Tibial nerve (tissue), 4 donors: ENCODE data around the gene GPRC5B. TPM values are rescaled to one million over a fixed set of nuclear protein-coding genes. Genes with fewer than 3 reads are reported as not detected.

Source experiments
- DNase-seq, 2 donors: peaks; one replicate each; pipeline ENCODE4 v3.0.0-alpha.2; 2019; ENCODE audit warnings: low spot score in 2 of 2
- H3K27ac ChIP-seq, 4 donors: fragments of 200-600 bp; sonication (generic) in 3 of 4; one replicate each; pipeline ENCODE4 v1.5.1; 2017 to 2019; ENCODE audit warnings: mild to moderate bottlenecking in 1 of 4
- H3K27me3 ChIP-seq, 2 donors: fragments of 200-600 bp; sonication (generic) in 1 of 2; one replicate each; pipeline versions ENCODE4 v1.5.1 to v1.6.0; 2017 to 2019
- H3K36me3 ChIP-seq, 3 donors: fragments of 200-600 bp; sonication (generic); one replicate each; pipeline ENCODE4 v1.5.1; 2018 to 2019
- H3K4me1 ChIP-seq, 4 donors: fragments of 200-600 bp; sonication (generic) in 3 of 4; one replicate each; pipeline ENCODE4 v1.5.1; 2017 to 2019
- H3K4me3 ChIP-seq, 4 donors: fragments of 200-600 bp; sonication (generic) in 3 of 4; one replicate each; pipeline ENCODE4 v1.5.1; 2017 to 2019; ENCODE audit warnings: mild to moderate bottlenecking in 1 of 4, moderate library complexity in 1 of 4
- H3K9me3 ChIP-seq, 4 donors: fragments of 200-600 bp; sonication (generic) in 3 of 4; one replicate each; pipeline ENCODE4 v1.5.1; 2017 to 2019
- EP300 ChIP-seq, 2 donors: sonication (generic); formaldehyde crosslinking; IDR thresholded peaks; one replicate each; pipeline ENCODE4 v1.6.1; 2017; ENCODE audit warnings: antibody characterized with exemption in 2 of 2, mild to moderate bottlenecking in 1 of 2
- POLR2A ChIP-seq, 2 donors: fragments of 450-650 bp; IDR thresholded peaks; one replicate each; pipeline ENCODE4 v1.6.1; 2017; ENCODE audit warnings: antibody characterized with exemption in 2 of 2, mild to moderate bottlenecking in 2 of 2, moderate library complexity in 2 of 2
- WGBS, 2 donors: methylation state at CpG; one replicate each; pipeline ENCODE4 v1.1.5; 2018; 5-methylcytosine and 5-hydroxymethylcytosine counted together
- total RNA-seq, 4 donors: library from RNA; depleted of rRNA; stranded (reverse); fragments of >200 nt; gene quantifications; one replicate each; pipeline ENCODE4 v1.1.0, GENCODE V29; 2016
- TF ChIP-seq, protein P1 (sequence below), 5 experiments: fragments of 200-600 bp in 3 of 5; fragments of 450-650 bp in 2 of 5; sonication (generic) in 3 of 5; IDR thresholded peaks; one replicate each; pipeline ENCODE4 v1.5.1; 2016 to 2019; ENCODE audit warnings: antibody characterized with exemption in 5 of 5, mild to moderate bottlenecking in 3 of 5, moderate library complexity in 2 of 5

The GPRC5B gene
- 100 to 1,000 TPM in 2 of 4 donors, 10 to 100 TPM in 2; 68.4 to 116 (median 101) TPM for total RNA-seq

- TF ChIP-seq EP300 (IDR thresholded peaks at IDR 0.05) (no peak), POLR2A (IDR thresholded peaks at IDR 0.05) (peak in 1 of 2 donors; percentile 41)
- TF ChIP-seq, protein P1, sequence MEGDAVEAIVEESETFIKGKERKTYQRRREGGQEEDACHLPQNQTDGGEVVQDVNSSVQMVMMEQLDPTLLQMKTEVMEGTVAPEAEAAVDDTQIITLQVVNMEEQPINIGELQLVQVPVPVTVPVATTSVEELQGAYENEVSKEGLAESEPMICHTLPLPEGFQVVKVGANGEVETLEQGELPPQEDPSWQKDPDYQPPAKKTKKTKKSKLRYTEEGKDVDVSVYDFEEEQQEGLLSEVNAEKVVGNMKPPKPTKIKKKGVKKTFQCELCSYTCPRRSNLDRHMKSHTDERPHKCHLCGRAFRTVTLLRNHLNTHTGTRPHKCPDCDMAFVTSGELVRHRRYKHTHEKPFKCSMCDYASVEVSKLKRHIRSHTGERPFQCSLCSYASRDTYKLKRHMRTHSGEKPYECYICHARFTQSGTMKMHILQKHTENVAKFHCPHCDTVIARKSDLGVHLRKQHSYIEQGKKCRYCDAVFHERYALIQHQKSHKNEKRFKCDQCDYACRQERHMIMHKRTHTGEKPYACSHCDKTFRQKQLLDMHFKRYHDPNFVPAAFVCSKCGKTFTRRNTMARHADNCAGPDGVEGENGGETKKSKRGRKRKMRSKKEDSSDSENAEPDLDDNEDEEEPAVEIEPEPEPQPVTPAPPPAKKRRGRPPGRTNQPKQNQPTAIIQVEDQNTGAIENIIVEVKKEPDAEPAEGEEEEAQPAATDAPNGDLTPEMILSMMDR (IDR thresholded peaks at IDR 0.05), result peak in 2 of 5 experiments; percentile 5 to 18
- Histone ChIP-seq H3K4me3 (peak within 1 kb of the TSS; percentile 60 to 84 (median 76)), H3K9me3 (no peaks in the 10 kb centered on the region), H3K27me3 (peaks cover 0 to 18% of the 10 kb centered on the region in 2 donors), H3K4me1 (peaks cover 0 to 46% (median 18%) of the 10 kb centered on the region in 4 donors), H3K27ac (peak within 1 kb of the TSS; percentile 75 to 91 (median 80)), H3K36me3 (peaks cover 0 to under 1% (median 0%) of the 10 kb centered on the region in 3 donors)
- WGBS, 2 donors, result 0 to 2% methylated on average over 13 to 44 of the region's 85 CpGs
- DNase-seq, result peak in 1 of 2 donors; percentile 18
These were observed at the start of gene GPRC5B for GRCh38 chr16:19884611-19885450. TSS of gene GPRC5B (minus strand) at chr16:19884848. CDS start at chr16:19872845, 12,003 bp downstream.

DNA sequence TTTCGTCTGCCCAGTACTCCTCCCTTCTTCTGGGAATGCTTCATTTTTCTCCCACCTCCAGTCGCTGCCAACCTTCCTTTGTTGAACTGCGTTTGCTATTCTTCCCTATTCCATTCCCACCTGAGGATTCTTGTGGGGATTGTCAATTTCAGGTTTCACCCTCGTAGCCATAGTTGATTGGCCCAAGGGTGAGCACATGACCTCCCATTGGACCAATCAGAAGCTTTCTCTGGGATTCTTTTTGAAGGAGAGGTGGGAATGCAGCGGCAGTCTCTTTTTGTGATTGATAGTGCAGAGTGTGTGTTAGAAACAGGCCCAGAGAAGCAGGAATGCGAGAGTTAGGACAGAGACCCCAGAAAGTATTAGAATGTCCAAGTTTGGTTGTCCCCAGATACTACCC is 49.1 kb upstream of the GPRC5B start:
- Histone ChIP-seq H3K9me3 (no peaks in the 10 kb centered on the region), H3K4me1 (no peaks in the 10 kb centered on the region), H3K27ac (no peak overlapping the region), H3K4me3 (no peak overlapping the region), H3K27me3 (no peaks in the 10 kb centered on the region), H3K36me3 (no peaks in the 10 kb centered on the region)
- TF ChIP-seq, protein P1 (IDR thresholded peaks at IDR 0.05), result no peak
- TF ChIP-seq EP300 (IDR thresholded peaks at IDR 0.05) (no peak), POLR2A (IDR thresholded peaks at IDR 0.05) (no peak)
- WGBS, 2 donors, result 62 to 74% methylated on average over 6 of the region's 6 CpGs
- no peak for DNase-seq

DNA sequence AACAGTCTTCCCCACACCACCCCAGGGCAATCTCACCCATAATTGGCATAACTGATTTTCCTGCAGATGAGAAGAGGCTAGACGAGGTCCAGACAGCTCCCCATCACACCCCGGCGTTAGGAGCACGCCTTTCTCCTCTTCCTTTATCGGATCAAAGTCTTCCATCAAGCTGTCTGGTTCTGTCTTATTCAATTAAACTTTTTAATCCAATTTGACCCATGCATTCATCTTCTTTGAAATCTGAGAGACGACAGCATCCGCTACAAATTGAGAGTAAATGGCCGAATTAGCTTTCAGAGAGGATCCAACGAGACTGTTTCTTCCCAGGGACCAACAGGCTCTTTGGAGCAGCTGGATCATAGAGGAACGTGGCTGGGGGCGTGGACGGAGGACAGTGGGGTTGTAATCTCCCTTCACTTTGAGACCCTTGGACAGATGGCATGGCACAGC is 44.4 kb upstream of the GPRC5B start:
- Histone ChIP-seq H3K36me3 (no peaks in the 10 kb centered on the region), H3K4me3 (no peak overlapping the region), H3K27ac (no peak overlapping the region), H3K27me3 (no peaks in the 10 kb centered on the region), H3K4me1 (no peaks in the 10 kb centered on the region), H3K9me3 (peaks cover 0 to 10% (median 0%) of the 10 kb centered on the region in 4 donors)
- 77 to 80% methylated on average over 12 of the region's 12 CpGs for whole genome bisulfite sequencing, 2 donors
- DNase-seq, result no peak
- TF ChIP-seq, protein P1 (IDR thresholded peaks at IDR 0.05), result no peak
- no peak for TF ChIP-seq POLR2A (IDR thresholded peaks at IDR 0.05)
- TF ChIP-seq EP300 (IDR thresholded peaks at IDR 0.05), result no peak

DNA sequence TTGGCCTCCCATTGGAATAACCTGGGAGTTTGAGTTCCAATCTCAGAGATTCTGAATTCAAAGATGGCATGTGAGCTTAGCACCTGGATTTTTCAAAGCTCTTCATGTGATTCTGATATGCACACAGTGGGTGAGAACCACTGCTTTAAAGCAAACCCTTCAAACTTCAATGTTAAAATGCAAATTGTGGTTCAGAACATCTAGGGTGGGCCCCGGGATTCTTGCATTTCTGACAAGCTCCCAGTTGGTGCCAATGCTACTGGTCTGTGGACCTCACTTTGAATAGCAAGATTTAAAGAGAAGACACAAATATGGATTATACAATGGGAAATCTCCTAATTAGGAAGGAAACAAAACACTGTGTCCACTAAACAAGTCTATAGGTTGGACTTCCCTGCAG is 43.8 kb upstream of the GPRC5B start:
- DNase-seq, result no peak
- no peak overlapping the region for H3K4me3 ChIP-seq
- no peaks in the 10 kb centered on the region for H3K27me3 ChIP-seq
- no peak overlapping the region for H3K27ac ChIP-seq
- WGBS, 2 donors, result 63 to 69% methylated on average over 1 of the region's 1 CpG
- no peaks in the 10 kb centered on the region for H3K4me1 ChIP-seq
- no peaks in the 10 kb centered on the region for H3K36me3 ChIP-seq
- TF ChIP-seq, protein P1 (IDR thresholded peaks at IDR 0.05), result no peak
- TF ChIP-seq EP300 (IDR thresholded peaks at IDR 0.05), result no peak
- no peak for TF ChIP-seq POLR2A (IDR thresholded peaks at IDR 0.05)
- peaks cover 0 to 10% (median 0%) of the 10 kb centered on the region in 4 donors for H3K9me3 ChIP-seq
